Stomach (tissue), 4 donors: ENCODE results near the gene TTLL11.

ENCODE experiments used
- POLR2A ChIP-seq, 4 donors: fragments of 450-650 bp; IDR thresholded peaks; one replicate each; pipeline ENCODE4 v1.6.1; 2016; ENCODE audit warnings: antibody characterized with exemption in 4 of 4, control low read depth in 2 of 4, mild to moderate bottlenecking in 1 of 4, moderate library complexity in 1 of 4
- TF ChIP-seq, protein P1 (sequence below), 7 experiments: fragments of 450-650 bp in 4 of 7; fragments of 200-600 bp in 3 of 7; sonication (generic) in 3 of 7; IDR thresholded peaks; one replicate each; pipeline ENCODE4 v1.5.1; 2016 to 2019; ENCODE audit warnings: antibody characterized with exemption in 7 of 7, control low read depth in 2 of 7, mild to moderate bottlenecking in 1 of 7

DNA sequence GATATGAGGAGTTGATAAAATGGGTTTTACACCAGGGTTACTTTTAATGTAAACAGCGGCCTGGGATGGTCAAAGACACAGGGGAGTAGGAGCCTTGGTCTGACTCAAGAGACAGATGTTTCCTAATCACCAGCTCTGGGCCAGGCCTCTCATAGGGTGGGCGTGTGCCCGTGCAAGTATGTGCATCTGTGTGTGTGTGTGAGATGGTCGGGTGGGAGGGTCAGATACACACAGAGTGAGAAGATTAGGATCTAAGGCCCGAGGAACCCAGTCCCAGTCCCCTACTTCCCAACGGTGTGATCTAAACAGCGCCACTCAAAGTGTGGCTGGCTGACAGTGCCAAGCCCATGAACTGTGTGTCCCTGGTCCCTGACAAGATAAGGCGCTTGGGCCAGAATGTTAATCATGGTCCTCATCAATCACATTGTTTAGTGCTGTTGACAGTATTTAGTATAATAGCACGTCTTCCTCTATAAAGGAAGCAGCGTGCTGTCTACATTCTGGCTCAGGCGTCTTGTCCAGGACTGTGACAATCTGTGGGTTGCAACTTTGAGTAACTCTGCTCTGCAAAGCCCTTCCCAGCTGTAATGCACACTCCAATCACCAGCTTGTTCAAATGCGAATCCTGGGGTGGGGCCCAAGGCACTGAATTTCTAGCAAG, 267.9 kb downstream of the TTLL11 start:
- TF ChIP-seq, protein P1, sequence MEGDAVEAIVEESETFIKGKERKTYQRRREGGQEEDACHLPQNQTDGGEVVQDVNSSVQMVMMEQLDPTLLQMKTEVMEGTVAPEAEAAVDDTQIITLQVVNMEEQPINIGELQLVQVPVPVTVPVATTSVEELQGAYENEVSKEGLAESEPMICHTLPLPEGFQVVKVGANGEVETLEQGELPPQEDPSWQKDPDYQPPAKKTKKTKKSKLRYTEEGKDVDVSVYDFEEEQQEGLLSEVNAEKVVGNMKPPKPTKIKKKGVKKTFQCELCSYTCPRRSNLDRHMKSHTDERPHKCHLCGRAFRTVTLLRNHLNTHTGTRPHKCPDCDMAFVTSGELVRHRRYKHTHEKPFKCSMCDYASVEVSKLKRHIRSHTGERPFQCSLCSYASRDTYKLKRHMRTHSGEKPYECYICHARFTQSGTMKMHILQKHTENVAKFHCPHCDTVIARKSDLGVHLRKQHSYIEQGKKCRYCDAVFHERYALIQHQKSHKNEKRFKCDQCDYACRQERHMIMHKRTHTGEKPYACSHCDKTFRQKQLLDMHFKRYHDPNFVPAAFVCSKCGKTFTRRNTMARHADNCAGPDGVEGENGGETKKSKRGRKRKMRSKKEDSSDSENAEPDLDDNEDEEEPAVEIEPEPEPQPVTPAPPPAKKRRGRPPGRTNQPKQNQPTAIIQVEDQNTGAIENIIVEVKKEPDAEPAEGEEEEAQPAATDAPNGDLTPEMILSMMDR (IDR thresholded peaks at IDR 0.05), result no peak
- no peak for TF ChIP-seq POLR2A (IDR thresholded peaks at IDR 0.05)
